B cell (primary cell): Measurements from ENCODE around the gene PSMB3. TPM values are rescaled to one million over a fixed set of nuclear protein-coding genes. Genes with fewer than 3 reads are reported as not detected.
A peak's percentile ranks its signal among the peaks of the same experiment; 100 is the strongest.

Experiments
- ATAC-seq: fragments of 200-7000 bp; cut with Tn5 transposase; one replicate; pipeline ENCODE4 v1.10.0; 2021; ENCODE audit warnings: low read depth, mild to moderate bottlenecking, moderate number of reproducible peaks, moderate library complexity
- CTCF ChIA-PET: fragments of 350-600 bp; sonication (Branson Sonifier 250); formaldehyde crosslinking; loops from one replicate; lab custom pipeline; 2021; ENCODE audit warnings: antibody characterized with exemption, inconsistent platforms; lab: Charles Lee
- POLR2A ChIA-PET: fragments of 350-600 bp; sonication (Branson Sonifier 250); formaldehyde crosslinking; loops from one replicate; lab custom pipeline; 2021; ENCODE audit warnings: antibody characterized with exemption; lab: Charles Lee
- DNase-seq: peaks from one replicate; pipeline ENCODE4 v3.0.0; 2013
- H2AFZ ChIP-seq: 2 replicates; pipeline ENCODE4 v1.6.1; 2012; ENCODE audit warnings: mild to moderate bottlenecking, low read depth, low read length; ENCODE audit not compliant: insufficient read depth, poor library complexity, severe bottlenecking
- H3K27ac ChIP-seq, 2 donors: 1 replicate in 1 of 2; 2 replicates in 1 of 2; pipeline ENCODE4 v1.5.1; 2012 to 2013; ENCODE audit warnings: low read length in 2 of 2, mild to moderate bottlenecking in 2 of 2, moderate library complexity in 1 of 2
- H3K27me3 ChIP-seq, 4 experiments: fragments of 200-600 bp in 1 of 4; sonication (generic) in 1 of 4; replicated peaks in 1 of 4; 1 replicate in 2 of 4; 2 replicates in 2 of 4; pipeline versions ENCODE4 v1.6.1 to v1.7.0; 2013 to 2016; ENCODE audit warnings: low read length in 3 of 4, mild to moderate bottlenecking in 2 of 4, mixed read lengths in 1 of 4, moderate library complexity in 1 of 4; ENCODE audit not compliant: insufficient read depth in 4 of 4, control insufficient read depth in 3 of 4; ENCODE audit errors: control extremely low read depth in 1 of 4
- H3K36me3 ChIP-seq, 2 experiments: replicated peaks in 1 of 2; 1 replicate in 1 of 2; 2 replicates in 1 of 2; pipeline versions ENCODE4 v1.6.1 to v1.7.1; 2013; ENCODE audit warnings: low read length in 1 of 2; ENCODE audit not compliant: insufficient read depth in 2 of 2, control insufficient read depth in 1 of 2; ENCODE audit errors: control extremely low read depth in 1 of 2, extremely low read depth in 1 of 2
- H3K4me1 ChIP-seq, 2 donors: fragments of 200-600 bp in 1 of 2; sonication (generic) in 1 of 2; 1 replicate in 1 of 2; 2 replicates in 1 of 2; pipeline versions ENCODE4 v1.5.1 to v1.6.1; 2013 to 2017; ENCODE audit warnings: low read length in 2 of 2; ENCODE audit not compliant: control insufficient read depth in 2 of 2, insufficient read depth in 2 of 2
- H3K4me2 ChIP-seq: replicated peaks from 2 replicates; pipeline ENCODE3; 2012; ENCODE audit warnings: mild to moderate bottlenecking, low read depth, low read length; ENCODE audit not compliant: poor library complexity, severe bottlenecking
- H3K4me3 ChIP-seq, 5 experiments: fragments of 200-600 bp in 1 of 5; sonication (generic) in 1 of 5; 1 replicate in 3 of 5; 2 replicates in 2 of 5; pipeline versions ENCODE4 v1.5.1 to v1.7.0; 2011 to 2016; ENCODE audit warnings: low read length in 4 of 5, mild to moderate bottlenecking in 4 of 5, low read depth in 2 of 5, control low read depth in 1 of 5, moderate library complexity in 1 of 5; ENCODE audit not compliant: insufficient read depth in 1 of 5; ENCODE audit errors: control extremely low read depth in 1 of 5, extremely low read depth in 1 of 5
- H3K79me2 ChIP-seq: fragments of 200-600 bp; sonication (generic); one replicate; pipeline ENCODE4 v1.6.0; 2016; ENCODE audit warnings: low read length; ENCODE audit not compliant: control insufficient read depth, insufficient read depth
- H3K9ac ChIP-seq: fragments of 200-600 bp; sonication (generic); 2 replicates; pipeline ENCODE4 v1.6.1; 2017; ENCODE audit warnings: mild to moderate bottlenecking, low read length, moderate library complexity
- H3K9me3 ChIP-seq, 3 donors: one replicate each; pipeline versions ENCODE4 v1.6.1 to v1.7.1; 2013; ENCODE audit warnings: low read length in 2 of 3; ENCODE audit not compliant: control insufficient read depth in 2 of 3, insufficient read depth in 1 of 3; ENCODE audit errors: control extremely low read depth in 1 of 3
- H4K20me1 ChIP-seq: 2 replicates; pipeline ENCODE4 v1.6.0; 2012; ENCODE audit warnings: mild to moderate bottlenecking, low read length; ENCODE audit not compliant: insufficient read depth, control insufficient read depth, poor library complexity, severe bottlenecking
- H3K27ac Mint-ChIP-seq: one replicate; pipeline ENCODE4 v1.8.0; 2021; ENCODE audit warnings: mixed read lengths
- H3K27me3 Mint-ChIP-seq: one replicate; pipeline ENCODE4 v1.8.0; 2021; ENCODE audit warnings: mixed read lengths
- H3K4me1 Mint-ChIP-seq: one replicate; pipeline ENCODE4 v1.8.0; 2021; ENCODE audit warnings: mixed read lengths
- H3K4me3 Mint-ChIP-seq: one replicate; pipeline ENCODE4 v1.8.0; 2021; ENCODE audit warnings: mixed read lengths
- H3K9me3 Mint-ChIP-seq: one replicate; pipeline ENCODE4 v1.8.0; 2022; ENCODE audit warnings: mixed read lengths; ENCODE audit not compliant: insufficient read depth
- EZH2 ChIP-seq: IDR thresholded peaks from 2 replicates; pipeline ENCODE4 v1.6.1; 2012; ENCODE audit warnings: borderline replicate concordance, low read depth, mild to moderate bottlenecking, moderate library complexity, low read length; ENCODE audit not compliant: insufficient read depth, poor library complexity, severe bottlenecking
- WGBS: methylation state at CpG from one replicate; pipeline ENCODE4 v1.1.5; 2013; ENCODE audit warnings: missing lambda C conversion rate; ENCODE audit not compliant: insufficient coverage; 5-methylcytosine and 5-hydroxymethylcytosine counted together
- intact Hi-C: fragments of 100-400 bp; cut with micrococcal nuclease; formaldehyde crosslinking; loops from one replicate; pipeline ENCODE4 v1.10.0; 2022
- polyA plus RNA-seq: library from polyadenylated mRNA; depleted of rRNA; stranded (reverse); fragments of >200 nt; gene quantifications from 2 replicates; pipeline ENCODE4 v1.2.3, GENCODE V29; 2012
- total RNA-seq, 2 donors: library from RNA; stranded (reverse); fragments of 120-200 nt in 1 of 2; gene quantifications; 1 replicate in 1 of 2; 2 replicates in 1 of 2; pipeline versions ENCODE4 v1.2.3 to v1.2.4, GENCODE V29; 2013 to 2022
- TF ChIP-seq, protein P1 (sequence below): fragments of 200-600 bp; IDR thresholded peaks from one replicate; pipeline ENCODE4 v1.8.0; 2022; ENCODE audit warnings: antibody characterized with exemption, mild to moderate bottlenecking

PSMB3 gene
- total and polyA plus RNA-seq, 2 donors (not counting 1 experiment from before 2014, with no cell fraction given) = 109 to 184 TPM

DNA sequence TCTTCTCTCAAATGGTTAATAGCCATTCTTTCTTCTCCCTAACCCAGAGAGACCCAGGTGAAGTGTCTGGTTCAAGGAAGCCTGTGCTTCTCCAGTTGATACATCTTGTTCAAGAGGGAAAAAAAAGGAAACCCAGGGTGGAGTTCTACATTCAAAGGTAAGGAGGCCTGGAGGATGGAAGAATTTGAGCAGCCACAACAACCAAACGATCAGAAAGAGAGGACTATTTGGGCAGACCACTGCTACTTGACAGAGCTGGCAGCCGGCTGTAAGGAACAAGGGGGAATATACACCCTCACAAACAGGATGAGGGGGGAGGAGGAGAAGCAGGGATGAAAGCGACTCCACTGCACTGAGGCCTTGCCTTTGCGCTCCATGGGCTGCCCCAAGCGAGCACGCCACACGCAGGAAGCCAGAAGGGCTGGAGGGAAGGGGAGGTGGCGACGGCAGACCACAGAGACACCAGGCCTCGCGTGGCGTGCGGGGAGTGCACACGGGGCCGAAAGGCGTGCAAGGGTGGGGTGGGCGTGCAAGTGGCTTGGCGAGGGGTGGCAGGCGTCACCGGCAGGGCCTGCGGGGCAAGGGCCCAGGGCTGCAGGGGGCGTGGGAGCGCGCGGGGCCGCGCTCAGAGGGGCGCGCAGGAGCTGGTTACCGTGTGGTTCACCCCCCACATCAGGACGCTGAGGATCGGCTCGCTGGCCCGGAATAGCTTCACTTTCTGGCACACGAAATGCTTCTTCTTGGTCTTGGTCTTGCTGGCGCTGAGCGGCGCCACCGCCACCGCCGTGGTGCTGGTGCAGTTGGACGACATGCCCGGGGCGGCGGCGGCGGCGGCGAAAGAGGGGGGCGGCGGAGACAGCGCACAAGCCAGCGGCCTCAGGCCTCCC lies 46.3 kb downstream of the PSMB3 start:
- no peaks in the 10 kb centered on the region for H3K27me3 Mint-ChIP-seq

More for the DNA sequence above, 46.3 kb downstream of the PSMB3 start:
- CTCF ChIA-PET = interaction anchor here (0.6 to 1.4 kb wide), 6 partner anchors 12 to 354 kb away, joined by 3 to 4 read pairs (median 3); no protein-coding TSS in a partner anchor
- Mint-ChIP-seq H3K4me3 (peak overlapping the region; percentile 99), H3K27ac (peak overlapping the region; percentile 96), H3K4me1 (peaks cover 34% of the 10 kb centered on the region), H3K9me3 (no peaks in the 10 kb centered on the region)
- Histone ChIP-seq H3K36me3 (peaks cover 0 to 26% of the 10 kb centered on the region in 2 experiments), H3K4me1 (peaks cover 17 to 25% of the 10 kb centered on the region in 2 donors), H4K20me1 (peaks cover 23% of the 10 kb centered on the region), H3K9me3 (no peaks in the 10 kb centered on the region), H3K79me2 (peaks cover 54% of the 10 kb centered on the region), H3K4me2 (peak overlapping the region; percentile 88), H3K4me3 (peak overlapping the region; percentile 64 to 88 (median 75)), H3K27me3 (no peaks in the 10 kb centered on the region), H3K9ac (peak overlapping the region; percentile 91), H2AFZ (peak overlapping the region; percentile 92), H3K27ac (peak overlapping the region; percentile 29 to 57)
- POLR2A ChIA-PET = interaction anchor here (0.8 to 1.2 kb wide), 5 partner anchors 25 to 355 kb away, joined by 3 to 6 read pairs (median 4); partner anchors contain the start of genes LASP1, PSMB3 and RPL23
- intact Hi-C loops = loop anchor here (1.0 kb wide), 2 partner anchors 54 to 70 kb away; partner anchors contain the start of gene RPL23
- ATAC-seq (peak; percentile 9), DNase-seq (no peak)
- WGBS = under 1% methylated on average over 44 of the region's 53 CpGs
- TF ChIP-seq, protein P1, sequence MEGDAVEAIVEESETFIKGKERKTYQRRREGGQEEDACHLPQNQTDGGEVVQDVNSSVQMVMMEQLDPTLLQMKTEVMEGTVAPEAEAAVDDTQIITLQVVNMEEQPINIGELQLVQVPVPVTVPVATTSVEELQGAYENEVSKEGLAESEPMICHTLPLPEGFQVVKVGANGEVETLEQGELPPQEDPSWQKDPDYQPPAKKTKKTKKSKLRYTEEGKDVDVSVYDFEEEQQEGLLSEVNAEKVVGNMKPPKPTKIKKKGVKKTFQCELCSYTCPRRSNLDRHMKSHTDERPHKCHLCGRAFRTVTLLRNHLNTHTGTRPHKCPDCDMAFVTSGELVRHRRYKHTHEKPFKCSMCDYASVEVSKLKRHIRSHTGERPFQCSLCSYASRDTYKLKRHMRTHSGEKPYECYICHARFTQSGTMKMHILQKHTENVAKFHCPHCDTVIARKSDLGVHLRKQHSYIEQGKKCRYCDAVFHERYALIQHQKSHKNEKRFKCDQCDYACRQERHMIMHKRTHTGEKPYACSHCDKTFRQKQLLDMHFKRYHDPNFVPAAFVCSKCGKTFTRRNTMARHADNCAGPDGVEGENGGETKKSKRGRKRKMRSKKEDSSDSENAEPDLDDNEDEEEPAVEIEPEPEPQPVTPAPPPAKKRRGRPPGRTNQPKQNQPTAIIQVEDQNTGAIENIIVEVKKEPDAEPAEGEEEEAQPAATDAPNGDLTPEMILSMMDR = no peak
- no peak for TF ChIP-seq EZH2
